ENCODE data around the gene IQCE. TPM values are rescaled to one million over a fixed set of nuclear protein-coding genes. Genes with fewer than 3 reads are reported as not detected.

The IQCE gene, protein sequence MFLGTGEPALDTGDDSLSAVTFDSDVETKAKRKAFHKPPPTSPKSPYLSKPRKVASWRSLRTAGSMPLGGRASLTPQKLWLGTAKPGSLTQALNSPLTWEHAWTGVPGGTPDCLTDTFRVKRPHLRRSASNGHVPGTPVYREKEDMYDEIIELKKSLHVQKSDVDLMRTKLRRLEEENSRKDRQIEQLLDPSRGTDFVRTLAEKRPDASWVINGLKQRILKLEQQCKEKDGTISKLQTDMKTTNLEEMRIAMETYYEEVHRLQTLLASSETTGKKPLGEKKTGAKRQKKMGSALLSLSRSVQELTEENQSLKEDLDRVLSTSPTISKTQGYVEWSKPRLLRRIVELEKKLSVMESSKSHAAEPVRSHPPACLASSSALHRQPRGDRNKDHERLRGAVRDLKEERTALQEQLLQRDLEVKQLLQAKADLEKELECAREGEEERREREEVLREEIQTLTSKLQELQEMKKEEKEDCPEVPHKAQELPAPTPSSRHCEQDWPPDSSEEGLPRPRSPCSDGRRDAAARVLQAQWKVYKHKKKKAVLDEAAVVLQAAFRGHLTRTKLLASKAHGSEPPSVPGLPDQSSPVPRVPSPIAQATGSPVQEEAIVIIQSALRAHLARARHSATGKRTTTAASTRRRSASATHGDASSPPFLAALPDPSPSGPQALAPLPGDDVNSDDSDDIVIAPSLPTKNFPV
- total RNA-seq (2014; rRNA removed; shearing (Covaris generic)), result 2.1 and 4.0 TPM in 2 replicates

DNA sequence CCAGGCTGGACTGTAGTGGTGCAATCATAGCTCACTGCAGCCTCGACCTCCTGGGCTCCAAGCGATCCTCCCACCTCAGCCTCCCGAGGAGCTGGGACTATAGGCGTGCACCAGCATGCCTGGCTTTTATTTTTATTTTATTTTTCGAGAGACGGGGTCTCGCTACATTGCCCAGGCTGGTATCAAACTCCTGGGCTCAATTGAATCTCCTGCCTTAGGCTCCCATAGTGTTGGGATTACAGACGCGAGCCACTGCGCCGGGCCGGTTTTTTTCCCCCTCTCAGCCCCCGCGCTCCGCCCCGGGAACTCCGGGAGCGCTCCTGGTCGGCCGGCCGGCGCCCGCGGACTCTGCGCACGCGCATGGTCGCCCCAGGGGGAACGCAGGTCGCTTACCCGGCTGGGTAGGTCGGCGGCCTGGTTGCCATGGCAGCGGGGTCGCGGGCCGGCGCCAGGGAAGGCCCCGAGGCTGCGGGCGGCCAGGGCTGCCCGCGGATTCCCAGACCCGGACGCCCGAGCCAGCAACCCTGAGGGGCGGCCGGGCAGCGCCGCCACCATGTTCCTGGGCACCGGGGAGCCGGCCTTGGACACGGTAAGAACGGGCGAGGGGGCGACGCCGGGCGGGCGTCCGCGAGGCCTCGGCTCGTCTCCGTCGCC, at the start of gene IQCE:
Gene IQCE (plus strand): TSS at position 351 of the 654 bp plus-strand sequence. CDS start 203 bp downstream, at position 554.
- DNase-seq, result peak; percentile 99
- no peaks in the 10 kb centered on the region for H3K27me3 ChIP-seq (ENCODE audit: control insufficient read depth, insufficient read depth, low read length)
- peak within 1 kb of the TSS; percentile 63 for H3K4me3 ChIP-seq (ENCODE audit: insufficient read depth, low read depth, low read length)
- no peaks in the 10 kb centered on the region for H3K36me3 ChIP-seq (replicated peaks; ENCODE audit: control insufficient read depth, insufficient read depth, low read length)

DNA sequence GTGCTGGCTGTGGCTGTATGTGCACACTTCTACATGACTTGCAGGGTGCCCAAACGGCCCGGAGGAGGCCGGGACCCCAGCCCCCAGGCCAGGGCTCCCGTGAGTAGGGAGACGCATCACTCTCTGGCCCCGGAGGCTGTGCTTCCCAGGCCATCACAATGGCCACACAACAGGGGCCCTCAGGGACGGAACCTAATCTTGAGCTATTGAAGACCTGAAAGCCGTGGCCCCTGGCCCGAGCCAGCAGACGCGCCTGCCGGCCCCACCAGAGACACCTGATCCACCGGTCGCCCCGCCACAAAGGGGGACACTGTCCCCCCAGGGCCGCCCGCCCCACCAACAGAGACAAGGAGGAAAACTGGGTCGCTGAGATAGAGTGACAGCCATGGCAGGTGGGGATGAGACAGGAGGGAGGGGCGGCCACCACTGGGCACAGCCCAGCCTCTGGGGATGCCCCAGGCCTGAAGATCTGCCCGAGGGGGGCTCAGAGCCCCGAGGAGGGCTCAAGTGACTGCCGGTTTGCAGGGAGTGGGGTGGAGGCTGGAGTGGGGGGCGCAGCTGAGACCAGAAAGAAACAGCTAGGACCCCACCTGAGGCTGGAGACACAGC, 49.4 kb upstream of the IQCE start:
- no peaks in the 10 kb centered on the region for H3K36me3 ChIP-seq (replicated peaks; ENCODE audit: control insufficient read depth, insufficient read depth, low read length)
- no peaks in the 10 kb centered on the region for H3K27me3 ChIP-seq (ENCODE audit: control insufficient read depth, insufficient read depth, low read length)
- DNase-seq, result peak; percentile 83
- no peak overlapping the region for H3K4me3 ChIP-seq (ENCODE audit: insufficient read depth, low read depth, low read length)

DNA sequence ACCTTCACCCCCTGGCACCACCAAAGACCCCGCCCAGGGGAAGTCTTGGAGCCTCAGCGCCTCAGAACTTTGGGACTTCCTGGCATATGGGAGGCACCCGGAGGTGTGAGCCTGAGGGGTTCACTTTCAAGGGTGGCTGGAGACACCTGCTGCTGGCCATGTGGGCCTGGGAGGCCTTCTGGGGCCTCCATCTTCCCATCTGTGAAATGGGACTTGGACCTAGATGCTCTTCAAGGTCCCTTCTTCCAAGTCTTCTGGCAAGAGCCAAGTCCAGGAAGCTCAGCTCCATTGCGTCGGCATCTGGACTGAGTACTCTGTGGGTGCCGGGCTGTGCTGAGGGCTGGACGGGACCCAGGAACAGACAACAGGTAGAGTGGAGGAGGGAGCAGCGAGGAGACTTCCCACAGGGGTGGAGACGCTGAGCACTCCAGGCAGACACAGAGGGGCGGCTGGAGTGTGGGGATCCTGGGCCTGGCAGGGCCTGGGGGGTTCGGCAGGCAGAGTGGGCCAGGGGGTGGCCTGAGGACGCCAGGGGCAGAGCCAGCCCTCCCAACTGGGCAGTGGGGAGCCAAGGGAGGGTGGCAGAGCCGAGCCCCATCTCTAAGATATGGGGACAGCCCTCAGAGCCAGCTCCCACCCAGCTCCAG, 48.5 kb upstream of the IQCE start:
- Histone ChIP-seq H3K27me3 (ENCODE audit: control insufficient read depth, insufficient read depth, low read length) (no peaks in the 10 kb centered on the region), H3K36me3 (replicated peaks; ENCODE audit: control insufficient read depth, insufficient read depth, low read length) (no peaks in the 10 kb centered on the region)
- DNase-seq, result no peak

DNA sequence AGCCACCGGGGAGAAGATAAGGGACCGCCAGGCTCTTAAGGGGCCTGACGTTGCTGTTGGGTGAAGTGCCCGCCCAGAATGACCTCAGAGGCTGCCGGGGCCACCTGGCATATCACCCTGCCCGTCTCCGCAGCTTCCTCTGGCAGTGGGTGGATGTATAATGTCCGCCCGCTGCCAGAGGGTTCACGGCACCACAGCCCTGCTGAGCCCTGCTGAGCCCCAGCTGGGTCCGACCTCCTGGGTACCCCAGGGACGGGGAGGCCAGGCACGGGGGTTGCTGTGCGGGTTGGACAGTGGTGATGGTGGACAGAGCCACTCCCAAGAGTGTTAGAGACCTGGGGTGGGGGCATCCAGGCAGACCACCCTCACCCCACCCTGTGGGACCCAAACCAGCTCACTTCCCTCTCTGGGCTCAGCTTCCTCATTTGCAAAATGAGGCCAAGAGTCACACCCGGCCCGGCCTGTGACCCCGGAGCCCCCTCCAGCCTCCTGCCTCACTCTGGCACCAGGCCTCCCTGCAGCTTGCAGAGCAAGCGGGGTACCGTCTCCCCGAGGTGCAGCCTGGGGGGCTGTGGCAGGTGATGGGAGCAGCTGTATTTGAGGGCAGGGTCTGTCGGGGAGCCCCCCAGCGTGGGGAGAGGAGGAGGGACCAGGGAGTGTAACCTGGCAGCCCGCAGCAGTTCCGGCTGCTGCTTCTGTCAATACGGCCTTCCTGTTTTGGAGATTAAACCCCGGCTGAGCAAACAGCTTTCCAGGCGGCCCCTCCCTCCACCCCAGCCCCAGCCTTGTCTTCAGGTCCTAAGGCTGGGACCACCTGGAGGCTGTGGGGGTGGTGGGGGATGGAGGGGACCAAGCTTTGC, 47.6 kb upstream of the IQCE start:
- H3K4me3 ChIP-seq (ENCODE audit: insufficient read depth, low read depth, low read length), result no peak overlapping the region
- H3K36me3 ChIP-seq (replicated peaks; ENCODE audit: control insufficient read depth, insufficient read depth, low read length), result no peaks in the 10 kb centered on the region
- H3K27me3 ChIP-seq (ENCODE audit: control insufficient read depth, insufficient read depth, low read length), result no peaks in the 10 kb centered on the region
- peak; percentile 84 for DNase-seq

More for the DNA sequence above, 48.5 kb upstream of the IQCE start:
- no peak overlapping the region for H3K4me3 ChIP-seq (ENCODE audit: insufficient read depth, low read depth, low read length)

DNA sequence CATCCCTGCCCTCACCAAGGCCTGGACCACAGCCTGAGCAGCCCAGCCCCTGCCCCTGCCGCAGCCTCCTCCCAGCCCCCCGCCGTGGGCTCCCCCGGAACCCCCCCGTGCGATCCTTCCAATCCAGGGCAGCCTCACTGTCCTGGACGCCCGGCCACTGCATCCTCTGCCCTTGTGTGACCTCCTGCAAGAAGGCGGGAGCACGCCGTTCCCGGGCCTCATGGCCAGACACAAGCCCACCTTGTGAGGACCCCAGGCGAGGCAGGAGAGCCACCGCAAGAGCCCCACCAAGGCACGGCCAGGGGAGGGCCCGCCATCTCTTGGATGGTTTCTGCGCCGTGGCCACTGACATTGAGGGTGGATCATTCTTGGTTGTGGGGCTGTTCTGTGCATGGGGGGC, 47.0 kb upstream of the IQCE start:
- no peak for DNase-seq

DNA sequence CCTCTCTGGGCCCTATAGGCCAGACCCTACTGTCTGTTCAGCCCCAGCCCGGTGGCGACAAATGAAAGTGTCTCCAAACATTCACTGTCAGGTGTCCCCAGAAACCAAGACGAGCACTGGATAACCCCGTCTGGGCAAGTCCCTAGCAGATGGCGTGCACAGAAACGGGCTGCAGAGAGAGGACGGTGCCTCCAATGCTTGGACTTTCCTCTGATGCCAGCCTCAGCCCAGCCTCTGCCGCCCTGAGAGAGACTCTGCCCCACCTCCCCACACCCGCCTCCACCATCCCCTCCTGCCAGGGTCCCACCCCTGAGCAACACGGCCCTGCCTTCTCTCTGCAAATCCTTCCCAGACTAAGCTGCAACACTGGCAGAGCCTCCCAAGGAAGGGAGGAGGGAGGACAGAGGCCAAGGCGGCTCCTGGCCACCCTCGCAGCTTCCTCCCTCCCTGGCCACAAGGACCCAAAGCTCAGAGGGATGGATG, 46.6 kb upstream of the IQCE start:
- no peaks in the 10 kb centered on the region for H3K27me3 ChIP-seq (ENCODE audit: control insufficient read depth, insufficient read depth, low read length)
- H3K4me3 ChIP-seq (ENCODE audit: insufficient read depth, low read depth, low read length), result no peak overlapping the region
- DNase-seq, result no peak
- H3K36me3 ChIP-seq (replicated peaks; ENCODE audit: control insufficient read depth, insufficient read depth, low read length), result no peaks in the 10 kb centered on the region

More for the DNA sequence above, 47.0 kb upstream of the IQCE start:
- H3K27me3 ChIP-seq (ENCODE audit: control insufficient read depth, insufficient read depth, low read length), result no peaks in the 10 kb centered on the region
- no peaks in the 10 kb centered on the region for H3K36me3 ChIP-seq (replicated peaks; ENCODE audit: control insufficient read depth, insufficient read depth, low read length)
- no peak overlapping the region for H3K4me3 ChIP-seq (ENCODE audit: insufficient read depth, low read depth, low read length)

DNA sequence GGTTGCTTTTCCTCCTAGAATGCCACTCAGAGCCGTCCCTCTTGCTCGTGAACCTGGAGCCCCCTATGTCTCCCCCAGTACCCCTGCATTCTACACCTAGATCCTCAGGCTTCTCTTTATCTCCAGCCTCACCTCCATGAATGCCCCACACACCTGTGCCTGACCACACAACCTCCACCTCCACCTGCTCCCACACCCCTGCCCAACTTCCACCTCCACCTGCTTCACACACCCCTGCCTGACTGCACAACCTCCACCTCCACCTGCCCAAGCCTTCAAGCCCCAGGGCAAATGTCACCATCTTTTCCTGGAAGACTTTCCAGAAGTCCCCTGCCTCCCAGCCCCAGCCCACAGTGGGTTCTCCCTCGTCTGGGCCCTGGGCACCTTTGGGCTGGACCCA, 46.1 kb upstream of the IQCE start:
- no peaks in the 10 kb centered on the region for H3K36me3 ChIP-seq (replicated peaks; ENCODE audit: control insufficient read depth, insufficient read depth, low read length)
- H3K4me3 ChIP-seq (ENCODE audit: insufficient read depth, low read depth, low read length), result no peak overlapping the region
- DNase-seq, result no peak
- H3K27me3 ChIP-seq (ENCODE audit: control insufficient read depth, insufficient read depth, low read length), result no peaks in the 10 kb centered on the region

DNA sequence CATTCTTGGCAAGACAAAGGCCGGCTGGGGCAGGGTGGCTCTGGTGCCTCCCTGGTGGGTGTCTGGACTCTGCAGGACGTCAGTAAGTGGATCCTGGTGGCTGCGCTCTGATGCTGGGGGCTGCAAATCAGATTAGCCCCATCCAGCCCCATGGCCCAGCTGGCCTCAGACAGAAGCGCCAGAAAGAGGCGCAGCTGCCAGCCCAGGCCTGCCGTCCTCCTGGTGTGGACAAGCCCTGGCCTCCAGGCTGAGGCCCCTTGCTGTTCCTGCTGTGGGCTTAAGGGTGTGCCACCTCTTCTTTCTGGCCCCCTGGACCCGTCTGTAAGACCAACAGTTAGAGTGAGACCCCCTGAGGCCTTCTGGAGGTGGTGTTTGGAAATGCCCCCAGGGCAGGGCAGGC, 45.1 kb upstream of the IQCE start:
- H3K27me3 ChIP-seq (ENCODE audit: control insufficient read depth, insufficient read depth, low read length), result peaks cover 6% of the 10 kb centered on the region
- no peak overlapping the region for H3K4me3 ChIP-seq (ENCODE audit: insufficient read depth, low read depth, low read length)
- DNase-seq, result no peak
- H3K36me3 ChIP-seq (replicated peaks; ENCODE audit: control insufficient read depth, insufficient read depth, low read length), result no peaks in the 10 kb centered on the region

DNA sequence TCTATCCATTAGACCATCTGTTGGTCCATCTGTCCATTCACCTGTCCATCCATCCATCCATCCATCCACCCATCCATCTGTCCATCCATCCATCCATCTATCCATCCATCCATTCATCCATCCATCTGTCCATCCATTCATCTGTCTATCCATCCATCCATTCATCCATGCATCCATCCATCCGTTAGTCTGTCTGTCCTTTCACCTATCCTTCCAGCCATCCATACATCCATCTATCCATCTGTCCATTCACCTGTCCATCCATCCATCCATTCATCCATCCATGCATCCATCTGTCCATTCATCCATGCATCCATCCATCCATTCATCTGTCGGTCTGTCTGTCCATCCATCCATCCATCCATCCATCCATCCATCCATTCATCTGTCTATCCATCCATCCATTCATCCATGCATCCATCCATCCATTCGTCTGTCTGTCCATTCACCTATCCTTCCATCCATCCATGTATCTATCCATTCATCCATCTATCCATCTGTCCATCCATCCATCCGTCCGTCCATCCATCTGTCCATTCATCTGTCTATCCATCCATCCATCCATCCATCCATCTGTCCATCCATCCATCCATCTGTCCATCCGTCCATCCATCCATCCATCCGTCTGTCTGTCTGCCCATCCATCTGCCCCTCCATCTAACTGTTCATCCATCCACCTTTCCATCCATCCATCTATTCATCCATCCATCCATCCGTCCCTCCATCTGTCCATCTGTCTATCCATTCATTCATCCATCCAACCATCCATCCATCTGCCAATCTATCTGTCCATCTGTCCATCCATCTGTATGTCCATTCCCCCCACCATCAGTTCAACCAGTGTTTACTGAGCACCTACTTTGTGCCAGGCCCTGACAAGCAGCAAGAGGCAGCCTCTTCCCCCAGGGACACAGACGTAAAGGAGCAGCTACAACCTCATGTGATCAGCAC, 44.0 kb upstream of the IQCE start:
- no peak overlapping the region for H3K4me3 ChIP-seq (ENCODE audit: insufficient read depth, low read depth, low read length)
- no peaks in the 10 kb centered on the region for H3K36me3 ChIP-seq (replicated peaks; ENCODE audit: control insufficient read depth, insufficient read depth, low read length)
- peaks cover 10% of the 10 kb centered on the region for H3K27me3 ChIP-seq (ENCODE audit: control insufficient read depth, insufficient read depth, low read length)
- DNase-seq, result no peak

DNA sequence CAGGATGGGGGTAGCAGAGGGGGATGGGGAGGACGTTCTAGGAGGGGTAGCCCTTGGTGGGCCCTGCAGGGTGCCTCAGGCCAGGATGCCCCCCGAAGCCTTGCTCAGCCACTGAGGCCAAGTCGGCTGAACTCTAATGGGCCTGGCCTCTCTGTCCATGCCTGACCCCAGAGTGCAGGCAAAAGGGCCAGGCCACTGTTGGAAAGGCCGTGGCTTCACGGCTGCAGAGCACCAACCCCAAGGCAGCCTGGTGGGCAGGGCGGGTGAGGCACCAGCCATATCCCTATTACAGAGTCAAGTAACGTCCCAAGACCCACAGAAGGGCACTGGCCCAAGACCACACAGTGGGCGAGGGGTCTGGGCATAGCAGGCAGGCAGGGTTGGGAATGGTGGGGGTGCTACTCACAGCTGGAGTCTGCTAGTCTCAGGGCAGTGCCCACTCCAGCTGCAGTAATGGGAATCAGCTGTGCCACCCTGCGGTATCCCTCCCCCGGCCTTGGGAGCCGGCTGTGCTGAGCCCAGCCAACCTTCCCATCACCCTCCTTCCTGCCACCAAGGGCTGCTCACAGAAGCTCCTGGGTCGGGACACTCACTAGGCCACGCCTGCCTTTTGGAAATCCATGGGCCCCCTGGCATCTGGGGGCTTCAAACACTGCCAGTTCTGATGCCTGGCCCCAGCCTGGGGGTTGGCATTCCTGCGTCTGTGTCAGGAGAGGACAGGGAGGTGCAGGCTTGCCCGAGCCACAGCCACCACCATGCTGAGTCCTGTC, 43.2 kb upstream of the IQCE start:
- H3K4me3 ChIP-seq (ENCODE audit: insufficient read depth, low read depth, low read length), result no peak overlapping the region
- DNase-seq, result no peak
- H3K36me3 ChIP-seq (replicated peaks; ENCODE audit: control insufficient read depth, insufficient read depth, low read length), result no peaks in the 10 kb centered on the region
- peaks cover 16% of the 10 kb centered on the region for H3K27me3 ChIP-seq (ENCODE audit: control insufficient read depth, insufficient read depth, low read length)

DNA sequence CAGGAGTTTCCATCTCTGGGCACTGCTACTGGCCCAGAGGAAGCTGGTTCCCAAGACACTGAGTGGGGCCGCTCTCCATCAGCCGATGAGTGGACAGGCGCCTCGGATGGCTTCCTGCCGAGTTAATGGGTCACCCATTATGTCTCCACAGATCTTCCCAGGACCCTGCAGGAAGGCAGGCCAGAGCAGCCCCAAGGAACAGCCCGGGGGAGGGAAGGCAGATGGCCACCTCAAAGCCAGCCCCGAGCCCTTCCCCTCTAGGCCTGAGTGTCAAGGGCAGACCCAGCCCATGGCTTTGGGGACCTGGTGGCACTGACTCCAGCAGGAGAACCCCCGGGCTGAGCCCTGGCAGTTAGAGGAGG, 42.6 kb upstream of the IQCE start:
- no peaks in the 10 kb centered on the region for H3K36me3 ChIP-seq (replicated peaks; ENCODE audit: control insufficient read depth, insufficient read depth, low read length)
- peaks cover 20% of the 10 kb centered on the region for H3K27me3 ChIP-seq (ENCODE audit: control insufficient read depth, insufficient read depth, low read length)
- no peak for DNase-seq
- H3K4me3 ChIP-seq (ENCODE audit: insufficient read depth, low read depth, low read length), result no peak overlapping the region

DNA sequence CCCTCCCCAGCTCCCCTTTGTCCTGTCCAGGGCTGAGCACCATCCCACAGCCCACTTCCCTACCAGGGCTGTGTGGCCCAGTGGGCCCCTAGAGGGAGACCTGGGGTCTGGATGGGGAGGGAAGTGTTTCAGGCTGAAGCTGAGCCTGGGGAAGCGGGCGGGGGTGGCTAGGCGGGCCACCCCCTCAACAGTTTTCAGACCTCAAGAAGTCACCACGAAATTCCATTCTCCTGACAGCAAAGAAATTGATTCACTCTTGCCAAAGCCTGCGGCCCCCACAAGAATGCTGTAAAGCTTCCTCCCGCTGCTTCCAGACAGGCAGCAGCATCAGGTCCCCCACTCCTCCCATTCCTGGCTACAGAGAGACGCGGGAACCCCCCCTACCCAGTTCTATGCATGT, 41.8 kb upstream of the IQCE start:
- Histone ChIP-seq H3K36me3 (replicated peaks; ENCODE audit: control insufficient read depth, insufficient read depth, low read length) (no peaks in the 10 kb centered on the region), H3K27me3 (ENCODE audit: control insufficient read depth, insufficient read depth, low read length) (peaks cover 20% of the 10 kb centered on the region), H3K4me3 (ENCODE audit: insufficient read depth, low read depth, low read length) (no peak overlapping the region)
- DNase-seq, result peak; percentile 83

Data from H7 (cell line).